GM04503 (cell line): ENCODE results near the gene NPY4R2.
"Not testable (repeated sequence)": the region's sequence is repeated elsewhere in the genome, so short reads cannot be mapped to it uniquely, and the experiment has no call there.

Experiments used
- DNase-seq: peaks from one replicate; pipeline ENCODE4 v3.0.0-alpha.2; 2012; ENCODE audit warnings: low read depth

Gene NPY4R2

GRCh38 chr10:47918475-47918874, at the start of gene NPY4R2:
Gene NPY4R2 (plus strand): TSS chr10:47918662. CDS start chr10:47921988, 3,326 bp downstream.
- DNase-seq = not testable (repeated sequence)

GRCh38 chr10:47870887-47871286, 47.6 kb upstream of the NPY4R2 start:
- DNase-seq = not testable (repeated sequence)

- not testable (repeated sequence) for DNase-seq
Measured at GRCh38 chr10:47871485-47872180, 46.8 kb upstream of the NPY4R2 start.

GRCh38 chr10:47872236-47872635, 46.2 kb upstream of the NPY4R2 start:
- DNase-seq = not testable (repeated sequence)

- DNase-seq = not testable (repeated sequence)
Measured at GRCh38 chr10:47884239-47884638, 34.2 kb upstream of the NPY4R2 start.

- not testable (repeated sequence) for DNase-seq
Measured at GRCh38 chr10:47884934-47885333, 33.5 kb upstream of the NPY4R2 start.

GRCh38 chr10:47886356-47886755, 32.1 kb upstream of the NPY4R2 start:
- not testable (repeated sequence) for DNase-seq

- not testable (repeated sequence) for DNase-seq
Measured at GRCh38 chr10:47886827-47887226, 31.6 kb upstream of the NPY4R2 start.

- not testable (repeated sequence) for DNase-seq
Measured at GRCh38 chr10:47890737-47891136, 27.7 kb upstream of the NPY4R2 start.

GRCh38 chr10:47892494-47893261, 25.8 kb upstream of the NPY4R2 start:
- not testable (repeated sequence) for DNase-seq

GRCh38 chr10:47894571-47894970, 23.9 kb upstream of the NPY4R2 start:
- DNase-seq = not testable (repeated sequence)

- not testable (repeated sequence) for DNase-seq
Measured at GRCh38 chr10:47897813-47898212, 20.6 kb upstream of the NPY4R2 start.

- DNase-seq = not testable (repeated sequence)
Measured at GRCh38 chr10:47909333-47909732, 9.1 kb upstream of the NPY4R2 start.

GRCh38 chr10:47910486-47910885, 8.0 kb upstream of the NPY4R2 start:
- not testable (repeated sequence) for DNase-seq

- DNase-seq = not testable (repeated sequence)
Measured at GRCh38 chr10:47914052-47914451, 4.4 kb upstream of the NPY4R2 start.

GRCh38 chr10:47915849-47916548, 2.5 kb upstream of the NPY4R2 start:
- DNase-seq = not testable (repeated sequence)

- not testable (repeated sequence) for DNase-seq
Measured at GRCh38 chr10:47920610-47921009, 2.1 kb downstream of the NPY4R2 start.

- DNase-seq = not testable (repeated sequence)
Measured at GRCh38 chr10:47922503-47922902, 4.0 kb downstream of the NPY4R2 start.

- not testable (repeated sequence) for DNase-seq
Measured at GRCh38 chr10:47924628-47925027, 6.2 kb downstream of the NPY4R2 start.

GRCh38 chr10:47927147-47927916, 8.9 kb downstream of the NPY4R2 start:
- DNase-seq = not testable (repeated sequence)

GRCh38 chr10:47928225-47928624, 9.8 kb downstream of the NPY4R2 start:
- not testable (repeated sequence) for DNase-seq

- DNase-seq = not testable (repeated sequence)
Measured at GRCh38 chr10:47932824-47933223, 14.4 kb downstream of the NPY4R2 start.
